Activated CD4-positive, alpha-beta T cell treated with anti-CD3 and anti-CD28 coated beads, Interleukin-2, amount 10 ng/mL, durations not matched to agents 24 days and 14 days (primary cell): Measurements from ENCODE around the gene TEKT4. TPM values are rescaled to one million over a fixed set of nuclear protein-coding genes. Genes with fewer than 3 reads are reported as not detected.
"Not testable (repeated sequence)": the region's sequence is repeated elsewhere in the genome, so short reads cannot be mapped to it uniquely, and the experiment has no call there.

Experiments used
- DNase-seq: peaks from one replicate; pipeline ENCODE4 v3.0.0; 2022
- H3K27ac Mint-ChIP-seq: one replicate; pipeline ENCODE4 v1.8.0; 2022; ENCODE audit warnings: mild to moderate bottlenecking, mixed read lengths
- H3K27me3 Mint-ChIP-seq: one replicate; pipeline ENCODE4 v1.8.0; 2022; ENCODE audit warnings: mixed read lengths
- H3K36me3 Mint-ChIP-seq: one replicate; pipeline ENCODE4 v1.8.0; 2022; ENCODE audit warnings: low read depth, mild to moderate bottlenecking, mixed read lengths
- H3K4me1 Mint-ChIP-seq: one replicate; pipeline ENCODE4 v1.8.0; 2021; ENCODE audit warnings: mixed read lengths
- H3K4me3 Mint-ChIP-seq: one replicate; pipeline ENCODE4 v1.8.0; 2022; ENCODE audit warnings: mild to moderate bottlenecking, moderate library complexity, mixed read lengths
- H3K9me3 Mint-ChIP-seq: one replicate; pipeline ENCODE4 v1.8.0; 2021; ENCODE audit warnings: mixed read lengths
- intact Hi-C: fragments of 100-400 bp; cut with micrococcal nuclease; formaldehyde crosslinking; loops from one replicate; pipeline ENCODE4 v1.15.1; 2023
- total RNA-seq: library from RNA; stranded (reverse); gene quantifications from 2 replicates; pipeline ENCODE4 v1.2.3, GENCODE V29; 2022

TEKT4 gene
- total RNA-seq, 1 donor from 2014 or later = 0.49 TPM

DNA sequence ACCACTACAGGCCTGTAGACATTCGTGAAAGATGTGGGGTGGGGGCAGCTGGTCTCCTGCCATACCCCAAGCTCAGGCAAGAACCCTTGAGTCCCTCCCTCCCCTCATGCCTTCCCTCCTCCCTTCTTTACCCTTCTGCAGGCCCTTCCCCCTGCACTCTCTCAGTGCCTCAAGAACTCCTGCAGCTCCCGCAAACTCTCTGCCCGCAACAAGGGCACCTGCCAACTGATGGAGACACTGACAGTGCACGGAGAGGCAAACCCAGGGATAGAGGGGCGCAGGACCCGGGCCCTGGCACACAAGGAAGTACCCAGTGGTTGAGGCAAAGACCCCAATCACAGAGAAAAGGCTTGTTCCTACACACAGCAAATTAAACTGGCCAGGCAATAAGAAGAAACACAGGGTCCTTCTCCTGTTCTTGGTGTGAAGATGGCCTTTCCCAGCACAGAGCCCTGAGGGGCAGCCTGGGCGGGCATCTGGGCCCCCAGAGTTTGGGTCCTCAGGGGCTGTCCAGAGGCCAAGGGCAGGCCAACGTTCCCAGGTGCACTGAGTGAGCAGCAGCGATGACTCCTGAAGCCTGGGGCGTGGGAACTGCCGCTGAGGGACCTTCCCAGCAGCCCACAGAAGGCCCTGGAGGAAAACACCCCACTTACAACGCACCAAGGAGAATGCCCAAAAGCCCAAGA is 1.6 kb downstream of the TEKT4 start:
- Mint-ChIP-seq H3K27me3 (peaks cover 7% of the 10 kb centered on the region), H3K27ac (no peak overlapping the region), H3K36me3 (no peaks in the 10 kb centered on the region), H3K4me1 (no peaks in the 10 kb centered on the region), H3K9me3 (no peaks in the 10 kb centered on the region), H3K4me3 (no peak overlapping the region)
- intact Hi-C loops = no loop called here
- DNase-seq = no peak

DNA sequence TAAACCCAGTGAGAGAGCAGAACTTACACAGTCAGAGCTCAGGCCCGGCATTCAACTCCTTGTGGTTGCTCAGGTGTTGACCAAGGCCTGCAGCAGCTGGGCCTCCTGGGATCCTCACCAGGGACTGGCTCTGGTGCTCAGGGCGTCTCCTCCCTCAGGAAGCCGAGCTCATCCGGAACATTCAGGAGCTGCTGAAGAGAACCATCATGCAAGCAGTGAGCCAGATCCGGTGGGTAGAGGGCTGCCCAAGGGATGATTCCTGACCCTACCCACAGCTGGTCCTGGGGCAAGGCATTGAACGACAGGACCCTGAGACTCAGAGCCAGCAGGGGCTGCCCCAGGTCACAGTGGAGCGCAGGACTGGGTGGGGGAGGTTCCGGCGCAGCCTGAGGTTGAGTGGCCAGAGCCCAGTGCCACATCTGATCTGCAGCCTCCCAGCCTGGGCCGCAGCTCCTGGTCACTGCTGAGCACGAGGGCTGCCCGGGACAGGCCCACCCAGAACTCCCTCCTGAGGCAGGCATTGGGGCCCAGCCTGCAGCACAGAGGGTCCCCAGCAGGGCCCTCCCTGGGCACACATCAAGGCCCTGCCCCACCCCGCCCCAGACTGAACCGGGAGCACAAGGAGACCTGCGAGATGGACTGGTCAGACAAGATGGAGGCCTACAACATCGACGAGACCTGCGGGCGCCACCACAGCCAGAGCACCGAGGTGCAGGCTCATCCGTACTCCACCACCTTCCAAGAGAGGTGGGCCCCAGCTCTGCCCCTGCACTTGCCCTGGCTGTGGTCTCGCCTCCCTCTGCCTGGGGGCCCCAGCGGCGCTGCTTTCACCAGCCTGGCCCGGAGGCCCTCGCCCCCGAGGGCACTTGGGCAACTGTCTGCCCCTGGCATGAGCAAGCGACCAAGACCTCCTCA is 2.4 kb downstream of the TEKT4 start:
- no peaks in the 10 kb centered on the region for H3K4me1 Mint-ChIP-seq
- intact Hi-C loops = no loop called here
- no peak for DNase-seq

GRCh38 chr2:94874277-94874997 is 3.2 kb downstream of the TEKT4 start:
- intact Hi-C loops = no loop called here
- DNase-seq = peak; percentile 92
- no peak overlapping the region for H3K4me3 Mint-ChIP-seq

More for the DNA sequence above, 2.4 kb downstream of the TEKT4 start:
- H3K27me3 Mint-ChIP-seq = peaks cover 4% of the 10 kb centered on the region
- no peaks in the 10 kb centered on the region for H3K9me3 Mint-ChIP-seq
- no peak overlapping the region for H3K27ac Mint-ChIP-seq
- no peak overlapping the region for H3K4me3 Mint-ChIP-seq
- H3K36me3 Mint-ChIP-seq = no peaks in the 10 kb centered on the region

DNA sequence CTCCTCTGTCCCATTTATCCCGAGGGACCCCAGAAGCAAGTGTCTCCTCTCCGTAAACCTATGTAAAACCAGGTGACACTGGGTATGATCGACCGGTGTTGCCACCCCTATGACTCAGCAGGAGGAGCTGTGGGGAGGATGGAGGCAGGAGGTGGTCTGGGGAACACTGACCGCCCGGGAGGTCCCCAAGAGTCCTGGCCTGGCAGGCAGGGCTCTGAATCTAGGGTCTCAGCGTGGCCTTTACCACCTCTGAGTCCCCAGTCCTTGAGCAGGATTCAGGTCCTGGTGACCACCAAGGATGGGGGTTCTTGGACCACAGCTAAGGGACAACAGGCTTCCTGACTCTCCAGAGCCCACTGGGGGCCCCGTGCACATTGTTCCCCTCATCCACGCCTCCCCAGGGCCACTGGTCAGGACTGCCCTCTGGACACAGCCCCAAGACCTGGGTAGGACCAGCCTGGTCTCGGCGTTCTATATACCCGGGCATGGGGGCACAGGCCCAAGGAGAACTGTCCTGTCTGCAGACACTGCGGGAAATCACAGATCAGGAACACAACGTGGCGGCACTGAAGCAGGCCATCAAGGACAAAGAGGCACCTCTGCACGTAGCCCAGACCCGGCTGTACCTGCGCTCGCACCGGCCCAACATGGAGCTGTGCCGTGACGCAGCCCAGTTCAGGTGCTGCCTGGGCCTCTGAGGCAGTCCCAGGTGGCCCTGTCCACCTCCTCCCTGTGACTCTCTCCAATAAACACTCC is 4.0 kb downstream of the TEKT4 start:
- H3K27ac Mint-ChIP-seq = no peak overlapping the region
- intact Hi-C loops = no loop called here
- H3K4me3 Mint-ChIP-seq = no peak overlapping the region
- peaks cover 4% of the 10 kb centered on the region for H3K27me3 Mint-ChIP-seq
- no peaks in the 10 kb centered on the region for H3K9me3 Mint-ChIP-seq
- DNase-seq = no peak
- no peaks in the 10 kb centered on the region for H3K36me3 Mint-ChIP-seq
- H3K4me1 Mint-ChIP-seq = no peaks in the 10 kb centered on the region

More at GRCh38 chr2:94874277-94874997, 3.2 kb downstream of the TEKT4 start:
- Mint-ChIP-seq H3K4me1 (no peaks in the 10 kb centered on the region), H3K27me3 (peaks cover 4% of the 10 kb centered on the region), H3K36me3 (no peaks in the 10 kb centered on the region), H3K27ac (no peak overlapping the region), H3K9me3 (no peaks in the 10 kb centered on the region)

DNA sequence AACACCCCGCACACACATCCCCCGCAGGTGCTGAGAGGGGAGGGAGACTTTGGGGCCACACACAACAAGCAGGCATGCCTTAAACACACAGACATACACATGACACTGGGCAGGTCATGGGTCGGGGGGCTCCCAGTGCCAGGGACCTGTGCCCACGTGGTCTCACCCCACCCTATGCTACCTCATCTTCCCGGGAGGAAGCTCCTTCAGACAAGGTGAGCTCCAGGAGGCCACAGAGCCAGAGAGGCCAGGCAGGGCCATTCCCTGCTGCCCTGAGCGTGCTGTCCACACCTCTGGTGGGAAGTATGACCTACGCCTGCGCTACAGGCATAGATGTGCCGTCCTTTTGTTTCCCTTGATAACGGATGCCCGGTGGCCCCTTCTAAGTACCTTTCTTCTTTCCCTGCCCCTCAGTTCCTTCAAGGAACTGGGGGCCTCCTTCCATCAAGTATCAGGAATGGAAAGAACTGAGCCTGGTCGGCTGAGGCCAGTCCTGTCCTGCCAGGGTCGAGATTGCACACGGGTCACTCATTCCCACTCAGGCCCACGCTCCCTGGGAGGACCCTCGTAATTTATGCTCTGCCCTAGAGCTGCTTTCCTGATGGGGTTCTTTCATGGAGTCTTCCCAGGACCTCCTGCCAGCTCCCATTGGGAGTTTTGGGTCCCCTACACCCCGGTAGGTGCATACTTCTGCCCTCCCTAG is 4.7 kb downstream of the TEKT4 start:
- no peak for DNase-seq
- no peaks in the 10 kb centered on the region for H3K36me3 Mint-ChIP-seq
- H3K9me3 Mint-ChIP-seq = no peaks in the 10 kb centered on the region
- no peak overlapping the region for H3K27ac Mint-ChIP-seq
- H3K4me3 Mint-ChIP-seq = no peak overlapping the region
- no peaks in the 10 kb centered on the region for H3K4me1 Mint-ChIP-seq
- H3K27me3 Mint-ChIP-seq = peaks cover 2% of the 10 kb centered on the region
- intact Hi-C loops = no loop called here

- no peak for DNase-seq
- Mint-ChIP-seq H3K4me3 (no peak overlapping the region), H3K27ac (no peak overlapping the region), H3K9me3 (no peaks in the 10 kb centered on the region), H3K36me3 (no peaks in the 10 kb centered on the region), H3K27me3 (peaks cover 2% of the 10 kb centered on the region), H3K4me1 (no peaks in the 10 kb centered on the region)
- intact Hi-C loops = no loop called here
Observed at GRCh38 chr2:94876523-94876863, 5.3 kb downstream of the TEKT4 start.

DNA sequence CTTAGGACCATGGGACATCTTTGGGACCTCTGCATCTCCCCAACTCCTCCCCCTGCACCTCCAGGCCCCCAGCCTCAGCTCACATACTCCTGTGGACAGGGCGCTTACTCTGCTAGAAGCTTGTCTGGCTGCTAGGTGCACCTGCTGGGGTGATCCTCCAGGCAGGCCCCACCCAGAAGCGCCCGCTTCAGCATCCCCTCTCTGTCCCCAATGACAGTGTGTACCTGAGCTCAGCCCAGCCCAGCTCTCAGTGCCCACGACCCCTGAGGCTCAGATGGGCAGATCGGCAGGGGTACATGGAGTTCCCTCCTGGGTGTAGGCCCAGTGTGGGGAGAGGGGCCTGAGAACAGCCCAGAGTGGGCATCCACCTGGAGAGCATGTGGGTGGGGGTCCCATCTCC is 5.9 kb downstream of the TEKT4 start:
- intact Hi-C loops = no loop called here
- no peaks in the 10 kb centered on the region for H3K36me3 Mint-ChIP-seq
- DNase-seq = no peak
- H3K27me3 Mint-ChIP-seq = peaks cover 2% of the 10 kb centered on the region
- no peaks in the 10 kb centered on the region for H3K9me3 Mint-ChIP-seq
- no peaks in the 10 kb centered on the region for H3K4me1 Mint-ChIP-seq
- no peak overlapping the region for H3K4me3 Mint-ChIP-seq
- no peak overlapping the region for H3K27ac Mint-ChIP-seq

DNA sequence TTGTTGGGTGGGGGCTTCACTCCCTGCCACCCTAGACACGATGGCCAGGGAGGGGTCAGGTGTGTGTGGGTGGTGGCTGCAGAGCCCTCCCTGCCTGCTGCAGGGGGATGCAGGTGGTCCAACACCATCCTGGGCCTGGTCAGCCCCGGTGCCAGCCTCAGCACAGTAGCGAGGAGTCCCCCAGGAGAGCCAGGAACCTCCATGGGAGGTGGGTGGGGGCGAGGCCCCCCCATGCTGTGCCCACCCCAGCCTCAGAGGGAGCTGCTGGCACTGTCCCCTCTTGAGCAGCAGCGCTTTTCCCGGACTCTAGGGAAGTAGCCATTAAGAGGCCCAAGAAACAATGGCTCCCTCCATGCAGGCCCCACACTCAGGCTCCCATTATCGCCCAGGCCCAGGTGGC is 7.3 kb downstream of the TEKT4 start:
- H3K4me3 Mint-ChIP-seq, H3K4me1 Mint-ChIP-seq, H3K9me3 Mint-ChIP-seq, H3K27me3 Mint-ChIP-seq, intact Hi-C loops, H3K36me3 Mint-ChIP-seq, H3K27ac Mint-ChIP-seq, DNase-seq: not testable (repeated sequence)

- intact Hi-C loops = no loop called here
- no peaks in the 10 kb centered on the region for H3K9me3 Mint-ChIP-seq
Observed at GRCh38 chr2:94879314-94879981, 8.2 kb downstream of the TEKT4 start.

GRCh38 chr2:94879982-94880377 is 8.8 kb downstream of the TEKT4 start:
- Mint-ChIP-seq H3K36me3 (no peaks in the 10 kb centered on the region), H3K4me1 (no peaks in the 10 kb centered on the region), H3K27ac (no peak overlapping the region), H3K4me3 (no peak overlapping the region), H3K27me3 (peaks cover 3% of the 10 kb centered on the region), H3K9me3 (no peaks in the 10 kb centered on the region)
- peak; percentile 47 for DNase-seq
- intact Hi-C loops = no loop called here

More at GRCh38 chr2:94879314-94879981, 8.2 kb downstream of the TEKT4 start:
- no peaks in the 10 kb centered on the region for H3K36me3 Mint-ChIP-seq
- no peak overlapping the region for H3K27ac Mint-ChIP-seq
- no peak overlapping the region for H3K4me3 Mint-ChIP-seq
- no peaks in the 10 kb centered on the region for H3K27me3 Mint-ChIP-seq
- DNase-seq = peak; percentile 41
- H3K4me1 Mint-ChIP-seq = no peaks in the 10 kb centered on the region

DNA sequence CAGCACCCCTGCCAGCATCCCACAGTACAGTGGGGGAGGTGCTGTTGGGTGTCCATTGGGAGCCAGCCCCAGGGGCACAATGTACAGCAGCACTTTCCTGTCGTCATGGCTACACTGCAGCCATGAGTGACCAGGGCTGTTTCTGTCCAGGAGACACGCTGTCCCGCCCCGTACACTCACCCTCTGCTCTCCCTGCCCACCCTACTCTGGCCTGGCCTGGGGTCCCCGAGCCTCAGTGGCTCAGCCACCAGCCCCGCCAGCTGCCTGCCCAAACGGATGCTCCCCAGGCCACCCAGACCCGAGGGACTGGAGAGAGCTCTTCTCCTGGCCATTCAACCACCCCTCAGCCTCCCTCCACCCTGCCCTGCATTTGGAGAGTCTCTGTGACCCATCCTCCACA is 9.3 kb downstream of the TEKT4 start:
- no peak for DNase-seq
- Mint-ChIP-seq H3K27ac (no peak overlapping the region), H3K36me3 (no peaks in the 10 kb centered on the region), H3K9me3 (no peaks in the 10 kb centered on the region), H3K27me3 (peaks cover 4% of the 10 kb centered on the region), H3K4me3 (no peak overlapping the region), H3K4me1 (no peaks in the 10 kb centered on the region)
- intact Hi-C loops = no loop called here

DNA sequence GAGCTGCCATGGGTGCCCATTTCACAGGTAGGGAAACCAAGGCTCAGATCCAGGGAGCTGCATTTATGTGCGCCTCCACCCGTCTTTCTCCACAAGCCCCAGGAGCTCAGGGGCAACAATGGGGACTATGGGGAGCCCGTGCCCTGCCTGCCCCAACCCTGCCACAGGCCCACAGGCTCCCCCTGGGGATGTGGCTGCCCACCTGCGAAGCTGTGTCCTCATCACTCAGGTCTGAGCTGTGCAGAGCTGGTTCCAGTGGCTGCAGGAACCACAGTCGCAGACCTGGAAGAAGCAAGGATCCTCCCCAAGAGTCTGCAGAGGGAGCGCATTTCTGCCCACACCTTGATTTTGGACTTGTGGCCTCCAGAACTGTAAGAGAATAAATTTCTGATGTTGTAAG is 9.8 kb downstream of the TEKT4 start:
- Mint-ChIP-seq H3K27me3 (peaks cover 4% of the 10 kb centered on the region), H3K4me3 (no peak overlapping the region), H3K9me3 (no peaks in the 10 kb centered on the region), H3K4me1 (no peaks in the 10 kb centered on the region), H3K27ac (no peak overlapping the region), H3K36me3 (no peaks in the 10 kb centered on the region)
- no peak for DNase-seq
- intact Hi-C loops = no loop called here

DNA sequence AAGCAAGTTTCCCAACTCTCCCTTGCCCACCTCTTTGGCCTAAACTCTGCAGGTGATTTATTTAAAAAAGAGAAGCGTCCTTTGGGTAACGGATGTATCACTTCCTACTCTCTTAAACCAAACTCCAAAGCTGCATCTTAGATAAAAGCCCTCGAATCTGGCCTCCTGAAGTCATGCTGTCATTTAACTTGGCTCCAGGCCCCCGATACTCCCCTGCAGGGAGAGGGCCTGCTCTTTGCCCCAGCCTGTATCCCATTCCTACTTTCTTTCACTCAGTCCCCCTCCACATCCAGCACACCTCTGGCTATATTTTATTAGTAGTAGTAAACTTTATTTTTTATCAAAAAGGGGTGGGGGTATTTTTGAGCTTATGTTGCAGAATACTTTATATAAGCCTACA is 19.0 kb downstream of the TEKT4 start:
- Mint-ChIP-seq H3K36me3 (no peaks in the 10 kb centered on the region), H3K27ac (no peak overlapping the region), H3K4me3 (no peak overlapping the region), H3K27me3 (peaks cover 14% of the 10 kb centered on the region), H3K9me3 (no peaks in the 10 kb centered on the region), H3K4me1 (no peaks in the 10 kb centered on the region)
- DNase-seq = no peak
- intact Hi-C loops = no loop called here
